ENCODE results near the gene SEMA3C. TPM values are rescaled to one million over a fixed set of nuclear protein-coding genes. Genes with fewer than 3 reads are reported as not detected.

Gene SEMA3C
- total and polyA plus RNA-seq, 7 donors: 8.4 to 298 (median 213) TPM

- no peaks in the 10 kb centered on the region for H3K27me3 ChIP-seq
- H3K9me3 ChIP-seq: no peaks in the 10 kb centered on the region
- TF ChIP-seq POLR2A (IDR thresholded peaks at IDR 0.05) (no peak), POLR2AphosphoS5 (IDR thresholded peaks at IDR 0.05) (no peak), EP300 (IDR thresholded peaks at IDR 0.05) (no peak)
- TF ChIP-seq, protein P1, sequence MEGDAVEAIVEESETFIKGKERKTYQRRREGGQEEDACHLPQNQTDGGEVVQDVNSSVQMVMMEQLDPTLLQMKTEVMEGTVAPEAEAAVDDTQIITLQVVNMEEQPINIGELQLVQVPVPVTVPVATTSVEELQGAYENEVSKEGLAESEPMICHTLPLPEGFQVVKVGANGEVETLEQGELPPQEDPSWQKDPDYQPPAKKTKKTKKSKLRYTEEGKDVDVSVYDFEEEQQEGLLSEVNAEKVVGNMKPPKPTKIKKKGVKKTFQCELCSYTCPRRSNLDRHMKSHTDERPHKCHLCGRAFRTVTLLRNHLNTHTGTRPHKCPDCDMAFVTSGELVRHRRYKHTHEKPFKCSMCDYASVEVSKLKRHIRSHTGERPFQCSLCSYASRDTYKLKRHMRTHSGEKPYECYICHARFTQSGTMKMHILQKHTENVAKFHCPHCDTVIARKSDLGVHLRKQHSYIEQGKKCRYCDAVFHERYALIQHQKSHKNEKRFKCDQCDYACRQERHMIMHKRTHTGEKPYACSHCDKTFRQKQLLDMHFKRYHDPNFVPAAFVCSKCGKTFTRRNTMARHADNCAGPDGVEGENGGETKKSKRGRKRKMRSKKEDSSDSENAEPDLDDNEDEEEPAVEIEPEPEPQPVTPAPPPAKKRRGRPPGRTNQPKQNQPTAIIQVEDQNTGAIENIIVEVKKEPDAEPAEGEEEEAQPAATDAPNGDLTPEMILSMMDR (IDR thresholded peaks at IDR 0.05): no peak
- DNase-seq: no peak
- no peak overlapping the region for H3K4me3 ChIP-seq
- intact Hi-C loops (cut with DNase I): no loop called here
- peaks cover 0 to 85% (median 73%) of the 10 kb centered on the region in 4 donors for H3K4me1 ChIP-seq
- WGBS, 2 donors: 13 to 54% methylated on average over 1 of the region's 1 CpG
- H3K36me3 ChIP-seq: no peaks in the 10 kb centered on the region
- H3K27ac ChIP-seq: peak overlapping the region in 3 of 4 donors; percentile 53 to 90 (median 87)
Observed at GRCh38 chr7:80770061-80770460, 148.8 kb downstream of the SEMA3C start.

DNA sequence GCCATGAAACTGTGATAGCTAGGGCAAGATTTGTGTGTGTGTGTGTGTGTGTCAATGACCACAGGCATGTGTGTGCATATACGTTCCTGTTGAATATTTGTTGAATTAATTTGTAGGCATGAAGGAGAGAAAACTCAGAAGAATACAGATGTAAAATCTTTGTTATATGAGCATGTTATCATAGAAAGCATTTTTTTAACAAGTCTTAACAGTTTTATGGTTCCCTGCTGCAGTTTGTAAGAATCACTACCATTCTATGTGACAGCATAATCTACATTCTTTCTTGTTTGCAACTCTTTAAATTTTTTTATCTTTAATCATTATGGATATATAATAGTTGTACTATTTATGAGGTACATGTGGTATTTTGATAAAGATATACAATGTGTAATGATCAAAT is 150.1 kb downstream of the SEMA3C start:
- Histone ChIP-seq H3K27me3 (no peaks in the 10 kb centered on the region), H3K9me3 (no peaks in the 10 kb centered on the region), H3K36me3 (no peaks in the 10 kb centered on the region), H3K4me1 (peaks cover 0 to 85% (median 71%) of the 10 kb centered on the region in 4 donors), H3K27ac (peak overlapping the region in 3 of 4 donors; percentile 53 to 90 (median 87)), H3K4me3 (no peak overlapping the region)
- TF ChIP-seq, protein P1 (IDR thresholded peaks at IDR 0.05): no peak
- WGBS, 2 donors: 87 to 91% methylated on average over 1 of the region's 1 CpG
- DNase-seq: no peak
- intact Hi-C loops (cut with DNase I): no loop called here

DNA sequence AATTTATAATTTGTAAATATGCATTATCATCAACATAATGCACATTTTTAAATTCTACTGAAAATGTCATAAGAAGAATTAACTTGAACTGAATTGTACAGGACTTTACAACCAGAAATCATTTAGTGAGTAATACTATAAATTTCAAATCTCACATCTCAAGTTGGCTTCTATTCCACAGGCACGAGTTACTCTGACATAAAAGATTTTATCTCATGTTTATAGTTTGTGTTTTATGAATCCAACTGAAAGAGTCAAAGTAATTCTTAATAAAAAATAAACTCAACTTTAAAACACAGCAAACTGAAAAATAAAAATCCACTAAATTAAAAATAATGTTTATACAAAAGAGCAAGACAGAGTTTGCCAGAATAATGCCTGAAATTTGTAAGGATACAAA is 151.2 kb downstream of the SEMA3C start:
- Histone ChIP-seq H3K27me3 (no peaks in the 10 kb centered on the region), H3K36me3 (no peaks in the 10 kb centered on the region), H3K27ac (peak overlapping the region in 3 of 4 donors; percentile 53 to 90 (median 87)), H3K4me1 (peaks cover 0 to 80% (median 63%) of the 10 kb centered on the region in 4 donors), H3K4me3 (no peak overlapping the region), H3K9me3 (no peaks in the 10 kb centered on the region)
- TF ChIP-seq POLR2A (IDR thresholded peaks at IDR 0.05) (no peak), POLR2AphosphoS5 (IDR thresholded peaks at IDR 0.05) (peak in 1 of 4 donors; percentile 38)
- intact Hi-C loops (cut with DNase I): no loop called here
- no peak for DNase-seq
- 20 to 42% methylated on average over 1 of the region's 1 CpG for WGBS, 2 donors

- H3K27me3 ChIP-seq: no peaks in the 10 kb centered on the region
- TF ChIP-seq EP300 (IDR thresholded peaks at IDR 0.05): no peak
- no peak for TF ChIP-seq POLR2A (IDR thresholded peaks at IDR 0.05)
- TF ChIP-seq, protein P1 (IDR thresholded peaks at IDR 0.05): no peak
- no peak for TF ChIP-seq POLR2AphosphoS5 (IDR thresholded peaks at IDR 0.05)
- intact Hi-C loops (cut with DNase I): no loop called here
- H3K36me3 ChIP-seq: no peaks in the 10 kb centered on the region
- 84 to 86% methylated on average over 5 of the region's 5 CpGs for WGBS, 2 donors
- peaks cover 0 to 71% (median 54%) of the 10 kb centered on the region in 4 donors for H3K4me1 ChIP-seq
- no peak overlapping the region for H3K4me3 ChIP-seq
- peak overlapping the region in 3 of 4 donors; percentile 53 to 90 (median 87) for H3K27ac ChIP-seq
- no peak for DNase-seq
- no peaks in the 10 kb centered on the region for H3K9me3 ChIP-seq
Observed at GRCh38 chr7:80766724-80767123, 152.1 kb downstream of the SEMA3C start.

DNA sequence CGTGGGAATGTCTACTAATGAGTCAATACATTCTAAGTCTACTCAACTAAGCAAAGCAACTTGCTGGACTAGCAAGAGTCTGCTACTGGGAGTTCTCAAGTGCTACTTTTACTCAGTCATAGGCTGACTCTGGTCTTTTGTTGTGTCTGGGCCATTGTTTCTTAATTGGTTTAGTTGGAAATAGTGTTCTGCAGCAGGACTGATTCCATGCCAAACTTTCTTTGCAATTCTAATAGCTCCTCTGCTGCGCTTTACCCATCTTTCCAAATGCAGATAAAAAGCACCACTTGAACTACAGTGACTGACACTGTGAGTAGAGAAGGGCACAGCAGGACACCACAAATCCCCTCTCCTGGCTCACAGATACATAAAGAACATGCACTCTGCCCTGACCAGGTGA is 154.7 kb downstream of the SEMA3C start:
- Histone ChIP-seq H3K9me3 (no peaks in the 10 kb centered on the region), H3K4me1 (peaks cover 0 to 60% (median 42%) of the 10 kb centered on the region in 4 donors), H3K27me3 (no peaks in the 10 kb centered on the region), H3K4me3 (no peak overlapping the region), H3K36me3 (peaks cover 0 to under 1% (median 0%) of the 10 kb centered on the region in 4 donors), H3K27ac (peak overlapping the region in 3 of 4 donors; percentile 32 to 45 (median 40))
- no peak for TF ChIP-seq POLR2AphosphoS5 (IDR thresholded peaks at IDR 0.05)
- TF ChIP-seq, protein P1 (IDR thresholded peaks at IDR 0.05): no peak
- no peak for TF ChIP-seq POLR2A (IDR thresholded peaks at IDR 0.05)
- no peak for TF ChIP-seq EP300 (IDR thresholded peaks at IDR 0.05)
- intact Hi-C loops (cut with DNase I): no loop called here
- whole genome bisulfite sequencing, 2 donors: 90 to 95% methylated on average over 2 of the region's 2 CpGs
- no peak for DNase-seq

Data from sigmoid colon (tissue), 7 donors.